GM21825 (cell line): ENCODE measurements around the gene STUB1.

Experiments used
- ATAC-seq: cut with Tn5 transposase; IDR thresholded peaks from one replicate; pipeline ENCODE4 v1.9.1; 2021; ENCODE audit warnings: mild to moderate bottlenecking, moderate library complexity; ENCODE audit not compliant: unreplicated experiment

Gene STUB1

GRCh38 chr16:679814-680624 lies at the start of gene STUB1:
Gene STUB1 (plus strand): TSS chr16:680410. CDS start chr16:680526, 116 bp downstream.
- ATAC-seq: peak; percentile 30

GRCh38 chr16:630815-631405 lies 49.3 kb upstream of the STUB1 start, which contains the start of gene WFIKKN1:
Gene WFIKKN1 (plus strand): TSS chr16:630985. CDS start chr16:631254, 269 bp downstream.
- ATAC-seq: no peak

GRCh38 chr16:631808-632358 lies 48.3 kb upstream of the STUB1 start:
- ATAC-seq: no peak

- ATAC-seq: no peak
Measured at GRCh38 chr16:632486-633335, 47.5 kb upstream of the STUB1 start.

- ATAC-seq: no peak
Measured at GRCh38 chr16:633336-634050, 46.7 kb upstream of the STUB1 start.

- no peak for ATAC-seq
Measured at GRCh38 chr16:634051-634670, 46.0 kb upstream of the STUB1 start.

- ATAC-seq: no peak
Measured at GRCh38 chr16:634996-635395, 45.2 kb upstream of the STUB1 start.

GRCh38 chr16:635573-636205 lies 44.5 kb upstream of the STUB1 start:
- peak; percentile 10 for ATAC-seq

GRCh38 chr16:636206-637080 lies 43.8 kb upstream of the STUB1 start, which contains the start of gene METTL26:
Gene METTL26 (minus strand): TSS chr16:636305. CDS start chr16:636290, 15 bp downstream.
- peak; percentile 57 for ATAC-seq

- ATAC-seq: peak; percentile 27
Measured at GRCh38 chr16:637081-638018, 42.9 kb upstream of the STUB1 start.

GRCh38 chr16:638034-638543 lies 42.1 kb upstream of the STUB1 start:
- ATAC-seq: no peak

GRCh38 chr16:638836-639235 lies 41.4 kb upstream of the STUB1 start:
- no peak for ATAC-seq

GRCh38 chr16:640614-641013 lies 39.6 kb upstream of the STUB1 start:
- no peak for ATAC-seq

GRCh38 chr16:641326-642188 lies 38.7 kb upstream of the STUB1 start, which contains the start of gene MCRIP2:
Gene MCRIP2 (plus strand): TSS chr16:641828. CDS start chr16:641992, 164 bp downstream.
- peak; percentile 40 for ATAC-seq

GRCh38 chr16:642189-643049 lies 37.8 kb upstream of the STUB1 start:
- ATAC-seq: peak; percentile 25
